Activated T-helper 2 cell treated with anti-CD3 and anti-CD28 coated beads, Interferon-gamma antibody, Interleukin-2, Interleukin-4, amounts not matched to agents 10 μg/mL and 5 μg/mL and 100 μg/mL, durations not matched to agents 14 hours and 24 hours and 36 hours (primary cell): ENCODE data around the gene MACROH2A1. TPM values are rescaled to one million over a fixed set of nuclear protein-coding genes. Genes with fewer than 3 reads are reported as not detected.

Source experiments
- DNase-seq: peaks from one replicate; pipeline ENCODE4 v3.0.0; 2021; ENCODE audit warnings: low spot score
- H3K27ac Mint-ChIP-seq: one replicate; pipeline ENCODE4 v1.8.0; 2021; ENCODE audit warnings: mixed read lengths
- H3K27me3 Mint-ChIP-seq: one replicate; pipeline ENCODE4 v1.8.0; 2021; ENCODE audit warnings: low read depth, mixed read lengths
- H3K36me3 Mint-ChIP-seq: one replicate; pipeline ENCODE4 v1.8.0; 2021; ENCODE audit warnings: low read depth, mixed read lengths
- H3K4me1 Mint-ChIP-seq: one replicate; pipeline ENCODE4 v1.8.0; 2021; ENCODE audit warnings: low read depth, mixed read lengths
- H3K4me3 Mint-ChIP-seq: one replicate; pipeline ENCODE4 v1.8.0; 2021; ENCODE audit warnings: low read depth, mild to moderate bottlenecking, moderate library complexity, mixed read lengths
- H3K9me3 Mint-ChIP-seq: one replicate; pipeline ENCODE4 v1.8.0; 2021; ENCODE audit warnings: mixed read lengths
- intact Hi-C: fragments of 100-400 bp; cut with micrococcal nuclease; formaldehyde crosslinking; loops from one replicate; pipeline ENCODE4 v1.15.1; 2023
- total RNA-seq: library from RNA; stranded (reverse); gene quantifications from 2 replicates; pipeline ENCODE4 v1.2.3, GENCODE V29; 2022

The MACROH2A1 gene
- 285 and 302 TPM in 2 replicates for total RNA-seq

GRCh38 chr5:135398855-135399793 lies at the start of gene MACROH2A1:
Gene MACROH2A1 (minus strand): TSS chr5:135399231. CDS start chr5:135389093, 10,138 bp downstream.
- DNase-seq = peak; percentile 81
- peaks cover 24% of the 10 kb centered on the region for H3K36me3 Mint-ChIP-seq
- intact Hi-C loops = loop anchor here (2.0 to 5.0 kb wide), 2 partner anchors 28 to 37 kb away; no protein-coding TSS in a partner anchor
- peak within 1 kb of the TSS; percentile 94 for H3K4me3 Mint-ChIP-seq
- peak within 1 kb of the TSS; percentile 98 for H3K27ac Mint-ChIP-seq
- H3K4me1 Mint-ChIP-seq = peaks cover 45% of the 10 kb centered on the region
- no peaks in the 10 kb centered on the region for H3K9me3 Mint-ChIP-seq
- H3K27me3 Mint-ChIP-seq = peaks cover 9% of the 10 kb centered on the region

- H3K4me3 Mint-ChIP-seq = no peak overlapping the region
- H3K27me3 Mint-ChIP-seq = peaks cover 4% of the 10 kb centered on the region
- H3K27ac Mint-ChIP-seq = no peak overlapping the region
- DNase-seq = no peak
- intact Hi-C loops = no loop called here
- no peaks in the 10 kb centered on the region for H3K9me3 Mint-ChIP-seq
- H3K36me3 Mint-ChIP-seq = no peaks in the 10 kb centered on the region
- H3K4me1 Mint-ChIP-seq = no peaks in the 10 kb centered on the region
These were observed 49.2 kb upstream of the MACROH2A1 start for GRCh38 chr5:135448071-135448739.

GRCh38 chr5:135447298-135447929 lies 48.4 kb upstream of the MACROH2A1 start, which contains the start of gene DCANP1:
Gene DCANP1 (minus strand): TSS chr5:135447348. CDS start chr5:135447108, 240 bp downstream.
- Mint-ChIP-seq H3K4me3 (no peak within 1 kb of the TSS), H3K4me1 (no peaks in the 10 kb centered on the region), H3K27me3 (peaks cover 2% of the 10 kb centered on the region), H3K9me3 (no peaks in the 10 kb centered on the region), H3K36me3 (no peaks in the 10 kb centered on the region), H3K27ac (no peak within 1 kb of the TSS)
- no peak for DNase-seq
- intact Hi-C loops = no loop called here

- Mint-ChIP-seq H3K4me3 (no peak overlapping the region), H3K36me3 (no peaks in the 10 kb centered on the region), H3K27me3 (peaks cover 2% of the 10 kb centered on the region), H3K9me3 (no peaks in the 10 kb centered on the region), H3K27ac (no peak overlapping the region), H3K4me1 (no peaks in the 10 kb centered on the region)
- intact Hi-C loops = no loop called here
- DNase-seq = no peak
These were observed 47.6 kb upstream of the MACROH2A1 start for GRCh38 chr5:135446615-135447014.

GRCh38 chr5:135446206-135446605 lies 47.2 kb upstream of the MACROH2A1 start:
- H3K36me3 Mint-ChIP-seq = no peaks in the 10 kb centered on the region
- DNase-seq = no peak
- H3K27ac Mint-ChIP-seq = no peak overlapping the region
- no peaks in the 10 kb centered on the region for H3K9me3 Mint-ChIP-seq
- peaks cover 2% of the 10 kb centered on the region for H3K27me3 Mint-ChIP-seq
- no peaks in the 10 kb centered on the region for H3K4me1 Mint-ChIP-seq
- no peak overlapping the region for H3K4me3 Mint-ChIP-seq
- intact Hi-C loops = no loop called here

- no peak for DNase-seq
- intact Hi-C loops = no loop called here
- Mint-ChIP-seq H3K4me3 (no peak overlapping the region), H3K27me3 (peaks cover 2% of the 10 kb centered on the region), H3K4me1 (no peaks in the 10 kb centered on the region), H3K27ac (no peak overlapping the region), H3K9me3 (no peaks in the 10 kb centered on the region), H3K36me3 (no peaks in the 10 kb centered on the region)
These were observed 46.4 kb upstream of the MACROH2A1 start for GRCh38 chr5:135445306-135445985.

GRCh38 chr5:135444881-135445280 lies 45.9 kb upstream of the MACROH2A1 start:
- Mint-ChIP-seq H3K27me3 (peaks cover 2% of the 10 kb centered on the region), H3K27ac (no peak overlapping the region), H3K4me3 (no peak overlapping the region), H3K9me3 (no peaks in the 10 kb centered on the region), H3K36me3 (no peaks in the 10 kb centered on the region), H3K4me1 (no peaks in the 10 kb centered on the region)
- intact Hi-C loops = no loop called here
- DNase-seq = no peak

- Mint-ChIP-seq H3K4me3 (no peak overlapping the region), H3K4me1 (no peaks in the 10 kb centered on the region), H3K36me3 (no peaks in the 10 kb centered on the region), H3K9me3 (no peaks in the 10 kb centered on the region), H3K27ac (no peak overlapping the region), H3K27me3 (peaks cover 2% of the 10 kb centered on the region)
- intact Hi-C loops = no loop called here
- no peak for DNase-seq
These were observed 45.3 kb upstream of the MACROH2A1 start for GRCh38 chr5:135444360-135444759.

- Mint-ChIP-seq H3K36me3 (no peaks in the 10 kb centered on the region), H3K27me3 (peaks cover 4% of the 10 kb centered on the region), H3K4me1 (no peaks in the 10 kb centered on the region), H3K9me3 (no peaks in the 10 kb centered on the region), H3K27ac (no peak overlapping the region), H3K4me3 (no peak overlapping the region)
- DNase-seq = no peak
- intact Hi-C loops = no loop called here
These were observed 44.3 kb upstream of the MACROH2A1 start for GRCh38 chr5:135443161-135443960.

GRCh38 chr5:135442431-135443160 lies 43.6 kb upstream of the MACROH2A1 start:
- Mint-ChIP-seq H3K4me1 (no peaks in the 10 kb centered on the region), H3K36me3 (no peaks in the 10 kb centered on the region), H3K27ac (no peak overlapping the region), H3K4me3 (no peak overlapping the region), H3K9me3 (no peaks in the 10 kb centered on the region), H3K27me3 (peaks cover 4% of the 10 kb centered on the region)
- intact Hi-C loops = no loop called here
- DNase-seq = no peak

- Mint-ChIP-seq H3K4me1 (no peaks in the 10 kb centered on the region), H3K4me3 (no peak overlapping the region), H3K36me3 (no peaks in the 10 kb centered on the region), H3K9me3 (no peaks in the 10 kb centered on the region), H3K27me3 (peaks cover 4% of the 10 kb centered on the region), H3K27ac (no peak overlapping the region)
- intact Hi-C loops = no loop called here
- DNase-seq = peak; percentile 5
These were observed 42.9 kb upstream of the MACROH2A1 start for GRCh38 chr5:135441919-135442318.
